Gastrocnemius medialis (tissue), 4 donors: Measurements from ENCODE around the gene HPS1.

Experiments used
- POLR2A ChIP-seq, 2 donors: fragments of 450-650 bp; IDR thresholded peaks; one replicate each; pipeline ENCODE4 v1.6.1; 2017; ENCODE audit warnings: antibody characterized with exemption in 2 of 2, mild to moderate bottlenecking in 2 of 2, moderate library complexity in 2 of 2
- TF ChIP-seq, protein P1 (sequence below), 5 experiments: fragments of 450-650 bp in 3 of 5; fragments of 200-600 bp in 2 of 5; sonication (generic) in 2 of 5; IDR thresholded peaks in 4 of 5; conservative IDR thresholded peaks in 1 of 5; 1 replicate in 4 of 5; 2 replicates in 1 of 5; pipeline ENCODE4 v1.5.1; 2016 to 2019; ENCODE audit warnings: antibody characterized with exemption in 5 of 5, mild to moderate bottlenecking in 3 of 5, moderate library complexity in 3 of 5

GRCh38 chr10:98417973-98418664 lies 28.6 kb downstream of the HPS1 start:
- TF ChIP-seq, protein P1, sequence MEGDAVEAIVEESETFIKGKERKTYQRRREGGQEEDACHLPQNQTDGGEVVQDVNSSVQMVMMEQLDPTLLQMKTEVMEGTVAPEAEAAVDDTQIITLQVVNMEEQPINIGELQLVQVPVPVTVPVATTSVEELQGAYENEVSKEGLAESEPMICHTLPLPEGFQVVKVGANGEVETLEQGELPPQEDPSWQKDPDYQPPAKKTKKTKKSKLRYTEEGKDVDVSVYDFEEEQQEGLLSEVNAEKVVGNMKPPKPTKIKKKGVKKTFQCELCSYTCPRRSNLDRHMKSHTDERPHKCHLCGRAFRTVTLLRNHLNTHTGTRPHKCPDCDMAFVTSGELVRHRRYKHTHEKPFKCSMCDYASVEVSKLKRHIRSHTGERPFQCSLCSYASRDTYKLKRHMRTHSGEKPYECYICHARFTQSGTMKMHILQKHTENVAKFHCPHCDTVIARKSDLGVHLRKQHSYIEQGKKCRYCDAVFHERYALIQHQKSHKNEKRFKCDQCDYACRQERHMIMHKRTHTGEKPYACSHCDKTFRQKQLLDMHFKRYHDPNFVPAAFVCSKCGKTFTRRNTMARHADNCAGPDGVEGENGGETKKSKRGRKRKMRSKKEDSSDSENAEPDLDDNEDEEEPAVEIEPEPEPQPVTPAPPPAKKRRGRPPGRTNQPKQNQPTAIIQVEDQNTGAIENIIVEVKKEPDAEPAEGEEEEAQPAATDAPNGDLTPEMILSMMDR (IDR thresholded peaks at IDR 0.05 in 4 of 5, conservative IDR thresholded peaks at IDR 0.05 in 1 of 5): no peak
- no peak for TF ChIP-seq POLR2A (IDR thresholded peaks at IDR 0.05)
